Endothelial cell of umbilical vein (primary cell): Measurements from ENCODE around the gene INPP4B.

Source experiments
- CTCF ChIP-seq, 2 donors: IDR thresholded peaks; 1 replicate in 1 of 2; 2 replicates in 1 of 2; pipeline ENCODE4 v1.5.1; 2011; ENCODE audit warnings: low read length in 2 of 2, mild to moderate bottlenecking in 2 of 2, moderate library complexity in 2 of 2, control low read depth in 1 of 2, inconsistent platforms in 1 of 2, low read depth in 1 of 2; ENCODE audit not compliant: insufficient read depth in 1 of 2; ENCODE audit errors: extremely low read depth in 1 of 2
- POLR2A ChIP-seq: IDR thresholded peaks from 2 replicates; pipeline ENCODE4 v1.6.1; 2012; ENCODE audit warnings: low read depth, mild to moderate bottlenecking, control low read depth, low read length

DNA sequence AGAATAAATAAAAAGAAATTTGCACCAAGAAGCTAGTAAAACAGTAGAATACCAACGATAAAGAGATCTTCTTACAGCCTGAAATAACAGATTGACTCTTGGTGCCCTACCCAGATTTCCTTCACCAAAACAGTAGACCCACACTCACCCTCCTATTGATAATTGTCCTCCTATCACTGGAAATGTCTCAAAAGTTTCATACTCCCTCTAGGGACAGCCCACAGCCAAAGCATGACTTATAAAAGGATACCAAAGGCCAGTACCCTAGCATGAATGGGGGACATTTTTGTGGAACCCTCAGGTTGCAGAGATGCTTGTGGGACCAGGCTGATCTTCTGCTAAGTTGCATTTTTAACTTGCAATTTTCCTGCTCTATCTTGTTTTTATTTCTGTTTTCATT, 104.1 kb downstream of the INPP4B start:
- TF ChIP-seq CTCF (IDR thresholded peaks at IDR 0.05; ENCODE audit: extremely low read depth in 1 of 2, insufficient read depth in 1 of 2, low read depth in 1 of 2, low read length in 2 of 2) (no peak), POLR2A (no peak)
